Measurements from ENCODE around the gene SCRN2. TPM values are rescaled to one million over a fixed set of nuclear protein-coding genes. Genes with fewer than 3 reads are reported as not detected.

The SCRN2 gene
- total and polyA plus RNA-seq, 2 donors (not counting 3 experiments of a cell fraction or from before 2014, with no cell fraction given) = 31.7 to 48.9 TPM

DNA sequence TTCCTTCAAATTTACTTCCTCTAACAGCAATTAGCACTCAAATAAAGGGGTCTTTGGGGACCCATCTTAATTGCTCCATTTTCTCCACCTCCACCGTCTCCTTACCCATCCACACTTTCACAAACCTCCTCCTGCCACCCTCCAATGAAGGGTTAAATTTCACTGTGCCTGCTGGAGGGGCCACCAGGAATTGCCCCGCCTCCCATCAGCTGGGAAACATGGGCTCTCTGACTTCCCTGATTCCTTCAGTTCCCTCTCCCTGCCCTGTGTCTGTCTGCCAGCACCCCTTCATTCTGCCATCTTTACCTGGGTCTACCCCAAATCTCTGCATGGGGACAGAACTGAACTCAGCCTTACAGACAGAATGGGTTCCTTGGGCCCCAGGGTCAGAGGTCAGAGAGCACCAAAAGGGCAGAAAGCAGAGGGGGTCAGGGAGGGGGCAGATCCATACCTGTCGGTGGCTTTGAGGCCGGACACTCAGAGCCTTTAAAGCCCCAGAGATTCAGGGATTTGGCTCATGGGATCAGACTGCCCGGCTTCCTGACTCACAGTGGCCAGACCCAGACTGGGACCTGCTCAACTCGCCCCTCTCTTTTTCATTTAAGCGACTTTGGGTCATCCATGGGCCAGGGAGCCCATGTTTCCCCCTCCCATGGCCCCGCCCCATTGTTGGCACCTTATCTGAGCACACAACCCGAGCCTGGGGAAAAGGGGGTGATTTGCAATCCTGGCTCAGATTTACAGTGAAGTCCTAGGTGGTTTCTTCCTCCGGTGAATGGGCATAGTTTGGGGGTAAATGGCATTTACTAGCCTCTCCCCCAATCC lies 37.3 kb upstream of the SCRN2 start:
- no peak for DNase-seq (ENCODE audit: low read depth, low spot score)
- Histone ChIP-seq H3K79me2 (ENCODE audit: control insufficient read depth, insufficient read depth, low read length) (no peaks in the 10 kb centered on the region), H3K4me2 (ENCODE audit: insufficient read depth, low read length) (no peak overlapping the region), H3K9me1 (replicated peaks; ENCODE audit: control insufficient read depth, extremely low read depth, insufficient read depth, low read length) (no peaks in the 10 kb centered on the region), H4K20me1 (replicated peaks; ENCODE audit: control insufficient read depth, extremely low read depth, insufficient read depth, low read length) (no peaks in the 10 kb centered on the region), H3K27me3 (ENCODE audit: control insufficient read depth in 2 of 2, insufficient read depth in 2 of 2, low read length in 2 of 2) (peaks cover 16 to 17% of the 10 kb centered on the region in 2 experiments), H3K4me1 (ENCODE audit: control insufficient read depth, extremely low read depth, insufficient read depth, low read length) (peaks cover 7% of the 10 kb centered on the region), H3K36me3 (ENCODE audit: control insufficient read depth in 2 of 2, extremely low read depth in 1 of 2, insufficient read depth in 2 of 2, low read length in 2 of 2) (no peaks in the 10 kb centered on the region), H2AFZ (ENCODE audit: low read depth, low read length) (no peak overlapping the region), H3K4me3 (replicated peaks in 1 of 3; ENCODE audit: insufficient read depth in 1 of 3, low read depth in 1 of 3, low read length in 3 of 3) (no peak overlapping the region), H3K9me3 (replicated peaks; ENCODE audit: control insufficient read depth, insufficient read depth, low read length) (no peaks in the 10 kb centered on the region), H3K9ac (replicated peaks; ENCODE audit: extremely low read depth, insufficient read depth, low read length) (no peak overlapping the region), H3K27ac (ENCODE audit: insufficient read depth, low read depth, low read length) (no peak overlapping the region)
- TF ChIP-seq, protein P1, sequence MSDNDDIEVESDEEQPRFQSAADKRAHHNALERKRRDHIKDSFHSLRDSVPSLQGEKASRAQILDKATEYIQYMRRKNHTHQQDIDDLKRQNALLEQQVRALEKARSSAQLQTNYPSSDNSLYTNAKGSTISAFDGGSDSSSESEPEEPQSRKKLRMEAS (IDR thresholded peaks at IDR 0.05; ENCODE audit: insufficient read depth, insufficient read length) = no peak
- no peak for TF ChIP-seq POLR2AphosphoS5 (IDR thresholded peaks at IDR 0.05; ENCODE audit: insufficient read depth, low read depth, low read length)
- no peak for TF ChIP-seq MYC (IDR thresholded peaks at IDR 0.05; ENCODE audit: low read depth, low read length)
- no peak for TF ChIP-seq EZH2 (IDR thresholded peaks at IDR 0.05; ENCODE audit: borderline replicate concordance, low read depth, low read length, severe bottlenecking)
- no peak for TF ChIP-seq FOS (IDR thresholded peaks at IDR 0.05; ENCODE audit: borderline replicate concordance, insufficient read depth, low read length)
- TF ChIP-seq POLR2A (IDR thresholded peaks at IDR 0.05; ENCODE audit: low read depth, low read length) = no peak
- TF ChIP-seq JUN (IDR thresholded peaks at IDR 0.05; ENCODE audit: borderline replicate concordance, insufficient read depth, insufficient read length, low read depth) = no peak
- POLR2A ChIA-PET = no interaction called here
- dilution Hi-C loops (cut with MboI; ENCODE audit: extremely low pct_ligation_motif_present, low sequenced_read_pairs) (no loop called here), intact Hi-C loops (cut with micrococcal nuclease) (no loop called here)
- CTCF ChIA-PET = interaction anchor here (1.7 to 2.5 kb wide), 2 partner anchors 11 to 17 kb away, joined by 8 to 17 read pairs; partner anchors contain the start of gene SP2
- no peak for FAIRE-seq
- no TSS peak for BruUV-seq (replicated peaks)

Data from endothelial cell of umbilical vein (primary cell).